ENCODE results near the gene ADIPOR1. TPM values are rescaled to one million over a fixed set of nuclear protein-coding genes. Genes with fewer than 3 reads are reported as not detected.
A peak's percentile ranks its signal among the peaks of the same experiment; 100 is the strongest.

Gene ADIPOR1
- total and polyA plus RNA-seq, 2 experiments from 2014 or later: 105 to 211 TPM

DNA sequence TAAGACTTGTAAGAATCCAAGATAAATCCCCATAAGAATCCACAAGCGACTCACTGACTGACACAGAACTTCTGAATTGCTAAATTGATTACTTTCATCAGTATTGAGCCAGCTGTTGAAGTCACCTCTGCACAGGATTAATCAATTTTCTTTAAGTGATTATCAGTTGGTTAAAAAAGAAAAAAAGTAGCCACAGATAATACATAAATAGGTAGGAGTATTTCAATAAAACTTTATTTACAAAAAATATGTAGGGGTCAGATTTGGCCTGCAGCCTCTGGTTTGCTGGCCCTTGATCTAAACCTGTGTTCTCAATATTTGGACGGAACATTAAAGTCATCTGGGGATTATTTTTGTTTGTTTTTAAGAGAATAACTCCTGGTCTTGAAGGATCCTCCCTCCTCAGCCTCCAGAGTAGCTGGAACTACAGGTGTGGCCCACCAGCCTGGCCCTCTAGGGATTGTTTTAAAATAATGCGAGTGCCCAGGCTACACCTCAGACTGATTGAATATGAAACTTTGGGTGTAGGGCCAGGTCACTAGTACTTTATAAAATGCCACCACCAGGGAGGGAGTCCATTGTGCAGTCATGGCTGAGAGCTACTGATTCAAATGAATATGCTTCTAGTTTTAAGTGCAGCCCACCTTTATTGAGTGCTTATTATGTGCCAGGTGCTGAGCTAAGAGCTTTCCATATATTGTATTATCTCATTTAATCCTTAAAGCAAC, 42.3 kb upstream of the ADIPOR1 start:
- Histone ChIP-seq H3K36me3 (no peaks in the 10 kb centered on the region), H3K27ac (no peak overlapping the region), H3K9me3 (ENCODE audit: low read depth) (no peaks in the 10 kb centered on the region), H3K4me3 (no peak overlapping the region), H3K4me1 (ENCODE audit: low read depth) (no peaks in the 10 kb centered on the region), H3K27me3 (peaks cover 21% of the 10 kb centered on the region)
- no peak for DNase-seq (ENCODE audit: low read depth in 1 of 2, low spot score in 1 of 2)
- TF ChIP-seq, protein P1, sequence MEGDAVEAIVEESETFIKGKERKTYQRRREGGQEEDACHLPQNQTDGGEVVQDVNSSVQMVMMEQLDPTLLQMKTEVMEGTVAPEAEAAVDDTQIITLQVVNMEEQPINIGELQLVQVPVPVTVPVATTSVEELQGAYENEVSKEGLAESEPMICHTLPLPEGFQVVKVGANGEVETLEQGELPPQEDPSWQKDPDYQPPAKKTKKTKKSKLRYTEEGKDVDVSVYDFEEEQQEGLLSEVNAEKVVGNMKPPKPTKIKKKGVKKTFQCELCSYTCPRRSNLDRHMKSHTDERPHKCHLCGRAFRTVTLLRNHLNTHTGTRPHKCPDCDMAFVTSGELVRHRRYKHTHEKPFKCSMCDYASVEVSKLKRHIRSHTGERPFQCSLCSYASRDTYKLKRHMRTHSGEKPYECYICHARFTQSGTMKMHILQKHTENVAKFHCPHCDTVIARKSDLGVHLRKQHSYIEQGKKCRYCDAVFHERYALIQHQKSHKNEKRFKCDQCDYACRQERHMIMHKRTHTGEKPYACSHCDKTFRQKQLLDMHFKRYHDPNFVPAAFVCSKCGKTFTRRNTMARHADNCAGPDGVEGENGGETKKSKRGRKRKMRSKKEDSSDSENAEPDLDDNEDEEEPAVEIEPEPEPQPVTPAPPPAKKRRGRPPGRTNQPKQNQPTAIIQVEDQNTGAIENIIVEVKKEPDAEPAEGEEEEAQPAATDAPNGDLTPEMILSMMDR (IDR thresholded peaks at IDR 0.05; ENCODE audit: low read depth, low read length): no peak

DNA sequence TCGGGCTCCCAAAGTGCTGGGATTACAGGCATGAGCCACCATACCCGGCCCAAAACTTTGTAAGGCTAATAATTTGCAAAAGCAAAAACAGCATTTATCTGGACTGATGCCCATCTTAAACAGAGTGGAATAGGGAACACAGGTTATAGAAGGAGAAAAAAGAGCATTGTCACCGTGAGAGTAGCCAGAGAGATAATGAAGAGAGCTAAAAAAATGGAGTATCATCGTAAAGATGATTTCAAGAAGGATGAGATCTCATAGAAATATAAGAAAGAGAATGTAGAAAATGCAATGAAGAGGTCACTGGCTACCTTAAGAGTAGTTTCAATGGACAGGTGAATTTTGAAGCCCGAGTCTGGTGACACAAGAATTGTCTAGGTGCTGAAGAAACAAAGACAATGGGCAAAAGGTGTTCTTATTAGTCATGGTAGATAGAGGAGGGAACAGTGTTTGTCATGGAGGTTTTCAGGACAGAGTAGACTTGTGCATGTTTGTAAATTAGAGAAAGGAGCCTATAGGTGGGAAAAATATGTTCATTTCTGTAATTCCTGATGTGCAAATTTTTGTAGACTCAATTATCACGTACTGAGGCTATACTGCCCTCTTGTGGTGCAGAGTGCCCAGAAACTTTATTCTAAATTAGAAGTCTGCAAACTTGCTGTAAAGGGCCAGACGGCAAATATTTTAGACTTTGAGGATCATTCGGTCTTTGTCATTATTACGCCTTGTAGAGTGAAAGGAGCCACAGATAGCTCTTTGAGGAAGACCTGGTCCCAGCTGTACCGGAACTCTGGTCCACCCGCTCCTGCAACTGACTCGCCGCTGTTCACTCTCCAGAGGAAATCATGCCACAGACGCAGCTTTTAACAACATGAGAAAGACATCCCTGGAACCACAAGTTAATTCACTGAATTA, 41.0 kb upstream of the ADIPOR1 start:
- Histone ChIP-seq H3K27me3 (peaks cover 22% of the 10 kb centered on the region), H3K36me3 (no peaks in the 10 kb centered on the region), H3K27ac (no peak overlapping the region), H3K4me1 (ENCODE audit: low read depth) (no peaks in the 10 kb centered on the region), H3K4me3 (no peak overlapping the region), H3K9me3 (ENCODE audit: low read depth) (no peaks in the 10 kb centered on the region)
- DNase-seq (ENCODE audit: low read depth in 1 of 2, low spot score in 1 of 2): peak; percentile 68
- TF ChIP-seq, protein P1 (IDR thresholded peaks at IDR 0.05; ENCODE audit: low read depth, low read length): peak; percentile 78

DNA sequence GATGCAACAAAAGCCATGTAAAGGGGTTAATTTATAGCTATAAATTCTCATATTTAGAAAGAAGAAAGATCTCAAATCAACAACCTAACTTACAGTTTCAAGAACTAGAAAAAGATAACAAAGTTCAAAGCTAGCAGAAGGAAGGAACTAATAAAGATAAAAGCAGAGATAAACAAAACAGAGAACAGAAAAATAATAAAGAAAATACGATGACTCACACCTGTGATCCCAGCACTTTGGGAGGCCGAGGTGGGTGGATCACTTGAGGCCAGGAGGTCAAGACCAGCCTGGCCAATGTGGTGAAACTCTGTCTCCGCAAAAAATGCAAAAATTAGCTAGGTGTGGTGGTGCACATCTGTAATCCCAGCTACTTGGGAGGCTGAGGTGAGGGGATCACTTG, 36.6 kb upstream of the ADIPOR1 start:
- Histone ChIP-seq H3K4me3 (no peak overlapping the region), H3K4me1 (ENCODE audit: low read depth) (no peaks in the 10 kb centered on the region), H3K27ac (no peak overlapping the region), H3K27me3 (peaks cover 34% of the 10 kb centered on the region), H3K9me3 (ENCODE audit: low read depth) (no peaks in the 10 kb centered on the region), H3K36me3 (no peaks in the 10 kb centered on the region)
- DNase-seq (ENCODE audit: low read depth in 1 of 2, low spot score in 1 of 2): no peak
- TF ChIP-seq, protein P1 (IDR thresholded peaks at IDR 0.05; ENCODE audit: low read depth, low read length): no peak

- Histone ChIP-seq H3K4me1 (ENCODE audit: low read depth) (peaks cover 5% of the 10 kb centered on the region), H3K4me3 (no peak overlapping the region), H3K9me3 (ENCODE audit: low read depth) (no peaks in the 10 kb centered on the region), H3K36me3 (no peaks in the 10 kb centered on the region), H3K27me3 (peaks cover 20% of the 10 kb centered on the region), H3K27ac (no peak overlapping the region)
- no peak for DNase-seq (ENCODE audit: low read depth in 1 of 2, low spot score in 1 of 2)
- TF ChIP-seq, protein P1 (IDR thresholded peaks at IDR 0.05; ENCODE audit: low read depth, low read length): no peak
These were observed 33.0 kb upstream of the ADIPOR1 start for GRCh38 chr1:202991112-202991511.

GRCh38 chr1:202989879-202990278, 31.8 kb upstream of the ADIPOR1 start:
- Histone ChIP-seq H3K4me1 (ENCODE audit: low read depth) (peaks cover 5% of the 10 kb centered on the region), H3K4me3 (no peak overlapping the region), H3K27me3 (peaks cover 12% of the 10 kb centered on the region), H3K36me3 (no peaks in the 10 kb centered on the region), H3K27ac (no peak overlapping the region), H3K9me3 (ENCODE audit: low read depth) (no peaks in the 10 kb centered on the region)
- TF ChIP-seq, protein P1 (IDR thresholded peaks at IDR 0.05; ENCODE audit: low read depth, low read length): no peak
- no peak for DNase-seq (ENCODE audit: low read depth in 1 of 2, low spot score in 1 of 2)
